Tongue (tissue), 2 donors: ENCODE measurements around the gene TNS2. TPM values are rescaled to one million over a fixed set of nuclear protein-coding genes. Genes with fewer than 3 reads are reported as not detected.

ENCODE experiments used
- DNase-seq: peaks from one replicate; pipeline ENCODE4 v3.0.0-alpha.2; 2015
- total RNA-seq: library from RNA; depleted of rRNA; stranded (reverse); fragments of >200 nt; gene quantifications from one replicate; pipeline ENCODE4 v1.2.3, GENCODE V29; 2014

Gene TNS2
- total RNA-seq, 1 donor from 2014 or later = 44.4 TPM

- DNase-seq = no peak
Observed at GRCh38 chr12:53058674-53059433, 9.0 kb downstream of the TNS2 start.

- DNase-seq = no peak
Observed at GRCh38 chr12:53059434-53060063, 9.7 kb downstream of the TNS2 start.

- DNase-seq = no peak
Observed at GRCh38 chr12:53060064-53060720, 10.3 kb downstream of the TNS2 start.

DNA sequence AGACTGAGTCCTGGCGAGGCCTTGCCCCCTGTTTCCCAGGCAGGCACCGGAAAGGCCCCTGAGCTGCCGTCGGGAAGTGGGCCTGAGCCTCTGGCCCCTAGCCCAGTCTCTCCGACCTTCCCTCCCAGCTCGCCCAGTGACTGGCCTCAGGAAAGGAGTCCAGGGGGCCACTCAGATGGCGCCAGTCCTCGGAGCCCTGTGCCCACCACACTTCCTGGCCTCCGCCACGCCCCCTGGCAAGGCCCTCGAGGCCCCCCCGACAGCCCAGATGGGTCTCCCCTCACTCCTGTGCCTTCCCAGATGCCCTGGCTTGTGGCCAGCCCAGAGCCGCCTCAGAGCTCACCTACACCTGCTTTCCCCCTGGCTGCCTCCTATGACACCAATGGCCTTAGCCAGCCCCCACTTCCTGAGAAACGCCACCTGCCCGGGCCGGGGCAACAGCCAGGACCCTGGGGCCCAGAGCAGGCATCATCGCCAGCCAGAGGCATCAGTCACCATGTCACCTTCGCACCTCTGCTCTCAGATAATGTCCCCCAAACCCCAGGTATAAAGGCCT, 10.9 kb downstream of the TNS2 start:
- DNase-seq = peak; percentile 14

- peak; percentile 54 for DNase-seq
Observed at GRCh38 chr12:53061404-53062010, 11.6 kb downstream of the TNS2 start.

DNA sequence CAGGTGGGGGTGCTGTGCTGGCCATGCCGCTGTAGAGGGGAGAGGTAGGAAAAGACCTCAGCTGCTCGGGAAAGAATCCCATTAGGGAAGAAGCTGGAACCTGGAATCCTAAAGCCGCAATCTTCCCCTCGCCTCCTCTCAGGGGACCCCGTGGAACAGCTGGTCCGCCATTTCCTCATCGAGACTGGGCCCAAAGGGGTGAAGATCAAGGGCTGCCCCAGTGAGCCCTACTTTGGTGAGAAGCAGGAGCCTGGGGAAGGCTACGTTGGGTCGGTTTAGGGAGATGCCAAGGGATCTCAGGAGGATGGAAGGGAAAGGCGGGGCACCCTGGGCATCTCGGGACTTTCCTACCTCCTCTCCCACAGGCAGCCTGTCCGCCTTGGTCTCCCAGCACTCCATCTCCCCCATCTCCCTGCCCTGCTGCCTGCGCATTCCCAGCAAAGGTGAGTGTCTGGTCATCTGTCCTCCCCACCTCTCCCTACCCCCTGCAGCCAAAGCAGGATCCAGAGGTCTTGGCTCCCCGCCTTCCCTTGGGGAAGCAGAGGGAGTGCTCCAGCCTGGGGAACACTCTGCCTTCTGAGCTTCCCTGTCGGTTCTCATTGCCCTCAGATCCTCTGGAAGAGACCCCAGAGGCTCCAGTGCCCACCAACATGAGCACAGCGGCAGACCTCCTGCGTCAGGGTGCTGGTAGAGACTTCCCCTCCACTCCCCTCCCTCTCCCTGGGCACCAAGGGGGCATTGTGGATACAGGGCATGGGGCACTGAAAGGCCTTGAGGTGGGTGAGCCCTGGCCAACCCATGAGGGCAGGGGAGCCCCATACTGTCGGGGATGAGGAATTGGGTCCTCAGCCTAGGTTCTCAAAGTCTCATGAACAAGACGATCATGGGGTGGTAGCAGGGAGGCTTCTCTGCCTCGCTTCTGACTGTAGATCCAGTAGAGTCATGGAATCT, 12.4 kb downstream of the TNS2 start:
- DNase-seq = no peak

GRCh38 chr12:53062977-53063707, 13.3 kb downstream of the TNS2 start:
- no peak for DNase-seq

DNA sequence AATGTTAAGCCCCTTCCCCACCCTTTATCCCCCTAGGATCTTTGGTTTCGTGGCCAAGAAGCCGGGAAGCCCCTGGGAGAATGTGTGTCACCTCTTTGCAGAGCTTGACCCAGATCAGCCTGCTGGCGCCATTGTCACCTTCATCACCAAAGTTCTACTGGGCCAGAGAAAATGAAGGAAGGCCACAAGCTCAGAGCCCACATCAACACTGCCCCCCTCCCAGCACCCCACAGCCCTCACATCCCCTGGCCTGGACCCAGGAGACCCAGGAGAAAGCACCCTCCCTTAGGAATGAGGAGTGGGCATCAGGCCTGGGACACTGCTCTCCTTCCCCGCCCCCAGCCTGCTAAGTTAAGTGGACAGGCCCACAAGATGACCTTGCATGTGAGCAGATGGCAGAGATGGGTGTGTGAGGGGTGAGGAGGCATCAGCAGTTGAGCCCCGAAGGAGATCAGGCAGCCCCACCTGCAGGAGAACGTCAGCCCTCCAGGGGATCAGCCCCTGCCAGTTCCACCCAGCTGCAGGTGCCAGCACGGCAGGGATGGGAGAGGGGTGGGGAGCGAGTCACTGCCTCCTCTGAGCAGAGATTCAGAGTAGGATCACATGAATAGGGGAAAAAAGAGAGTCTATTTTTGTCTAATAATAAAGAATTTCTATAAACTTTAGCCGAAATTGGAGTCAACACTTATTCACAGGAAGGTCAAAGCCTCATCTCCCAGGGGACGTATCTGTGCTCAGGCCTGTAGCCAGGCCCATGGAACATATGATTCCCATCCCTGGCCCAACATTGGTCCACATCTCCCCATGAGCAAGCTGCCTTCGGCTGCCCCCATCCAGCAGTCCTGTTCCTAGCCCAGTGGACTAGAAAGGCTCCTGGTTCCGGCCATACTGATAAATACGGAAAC, 14.1 kb downstream of the TNS2 start:
- peak; percentile 60 for DNase-seq

- DNase-seq = peak; percentile 4
Observed at GRCh38 chr12:53064613-53065436, 15.0 kb downstream of the TNS2 start.

DNA sequence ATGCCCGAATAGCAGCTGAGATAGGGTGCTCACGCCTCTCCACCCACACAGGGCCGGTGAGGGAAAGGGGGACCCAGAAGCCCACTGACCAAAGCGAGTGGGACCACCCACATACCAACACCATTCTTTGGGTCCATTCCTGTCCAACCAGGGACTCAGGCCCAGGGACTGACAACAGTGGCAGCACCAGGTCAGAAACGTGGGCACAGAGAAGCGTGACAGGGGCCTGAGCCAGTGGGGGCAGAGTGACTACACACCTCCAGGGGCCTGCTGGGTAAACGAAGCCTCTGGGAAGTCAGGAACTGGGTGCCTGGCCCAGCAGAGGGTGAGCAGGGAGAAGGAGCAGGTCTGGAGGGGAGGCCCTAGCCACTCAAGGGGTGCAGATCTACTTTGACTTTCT, 15.6 kb downstream of the TNS2 start:
- DNase-seq = peak; percentile 7

- peak; percentile 92 for DNase-seq
Observed at GRCh38 chr12:53065975-53066931, 16.4 kb downstream of the TNS2 start.

DNA sequence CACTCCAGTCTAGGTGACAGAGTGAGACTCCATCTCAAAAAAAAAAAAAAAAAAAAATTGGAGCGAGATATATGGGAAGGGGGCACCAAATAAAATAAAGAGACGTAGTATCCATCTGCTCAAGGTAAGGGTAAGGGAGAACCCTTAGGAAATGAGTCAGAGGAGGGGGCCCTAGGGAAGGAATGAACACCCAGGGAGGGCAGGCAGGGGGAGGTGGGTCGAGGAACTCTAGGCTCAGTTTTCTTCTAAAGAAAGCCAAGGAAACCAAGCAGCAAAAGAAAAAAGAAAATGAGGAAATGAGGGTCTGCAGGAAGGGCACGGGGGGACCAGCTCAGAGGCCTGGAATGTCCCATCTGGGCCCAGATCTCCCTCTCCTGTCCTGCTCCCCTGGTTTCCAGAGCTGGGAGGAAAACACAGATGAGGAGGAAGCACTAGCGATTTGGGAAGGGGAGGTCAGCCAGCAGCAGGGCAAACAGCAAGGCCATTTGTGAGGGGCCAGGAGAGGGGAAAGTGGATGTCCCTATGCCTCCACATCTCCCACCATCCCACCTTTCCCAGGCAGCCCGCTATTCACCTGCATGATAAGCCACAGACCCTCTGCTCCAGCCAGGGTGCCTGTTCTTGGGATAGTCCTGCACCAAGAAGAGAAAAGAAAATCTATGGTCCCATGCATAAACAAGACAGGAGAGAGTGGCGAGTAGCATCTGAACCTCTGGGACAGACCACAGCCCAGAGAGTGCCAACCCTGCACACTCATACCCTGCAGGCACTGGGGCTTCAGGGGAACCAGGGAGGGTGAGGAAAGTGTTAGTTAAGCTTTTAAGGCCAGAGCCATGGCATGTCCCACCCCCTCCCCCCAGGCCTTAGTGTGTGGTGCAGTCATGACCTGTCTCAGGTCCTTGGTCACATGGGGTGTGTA, 17.5 kb downstream of the TNS2 start:
- peak; percentile 5 for DNase-seq

- no peak for DNase-seq
Observed at GRCh38 chr12:53067993-53068770, 18.3 kb downstream of the TNS2 start.

GRCh38 chr12:53068811-53069585, 19.1 kb downstream of the TNS2 start:
- peak; percentile 66 for DNase-seq
